NCI-H446 treated with DMSO at 0.1 percent for 48 hours (cell line): Measurements from ENCODE around the gene C1orf35.

Experiments
- DNase-seq: peaks from one replicate; lab custom pipeline; 2025; lab: John Stamatoyannopoulos, UW

Gene C1orf35

DNA sequence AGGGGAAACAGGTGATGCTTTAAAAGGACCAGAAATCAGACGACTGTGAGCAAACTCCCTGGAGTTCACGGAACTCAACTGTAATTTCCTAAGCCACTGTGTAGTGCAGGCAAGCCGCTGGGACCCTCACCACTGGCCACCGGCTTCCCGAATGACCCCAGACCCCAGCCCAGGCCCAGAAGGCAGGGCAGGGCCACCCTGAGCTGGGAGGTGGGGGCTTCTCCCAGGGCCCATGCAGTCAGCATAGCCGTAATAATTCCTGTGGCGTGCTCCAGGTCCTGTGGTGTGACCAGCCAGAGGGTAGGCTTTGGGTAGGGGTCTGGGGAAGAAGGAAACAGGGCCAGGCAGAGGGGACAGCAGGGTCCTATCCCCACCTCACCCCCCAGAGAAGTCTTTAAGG, 24.1 kb downstream of the C1orf35 start:
- no peak for DNase-seq

DNA sequence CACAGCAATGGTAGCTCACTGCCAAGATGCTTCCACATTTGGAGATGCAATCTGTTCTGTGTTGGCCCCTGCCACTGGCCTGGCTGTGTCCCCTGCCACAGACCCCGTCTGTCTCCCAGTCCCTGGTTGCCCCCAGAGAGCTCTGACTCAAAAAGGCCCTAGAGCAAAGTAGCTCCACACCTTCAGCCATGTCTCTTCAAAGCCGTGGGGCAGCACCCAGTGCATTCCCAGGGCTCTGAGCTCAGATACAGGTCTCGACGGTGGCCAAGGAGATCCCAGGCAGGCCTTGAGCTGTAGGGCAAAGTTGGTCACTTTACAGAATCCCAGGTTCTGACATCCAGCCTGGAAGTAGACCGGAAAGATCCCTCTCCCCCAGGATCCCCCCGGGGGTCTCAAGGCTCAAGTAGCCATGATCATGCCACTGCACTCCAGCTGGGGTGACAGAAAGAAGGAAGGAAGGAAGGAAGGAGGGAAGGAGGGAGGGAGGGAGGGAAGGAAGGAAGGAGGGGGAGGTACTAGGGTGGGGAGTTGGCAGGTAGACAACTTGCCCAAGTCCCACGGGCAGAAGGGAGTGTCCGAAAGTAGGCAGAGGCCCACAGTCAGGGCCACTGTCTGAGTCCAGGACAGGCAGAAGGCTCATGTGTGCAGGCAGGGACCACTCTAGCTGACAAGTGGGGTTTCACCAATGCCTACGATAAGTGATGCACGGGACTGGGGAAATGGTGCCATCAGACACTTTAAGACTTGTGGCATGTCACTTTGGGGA, 25.4 kb downstream of the C1orf35 start:
- DNase-seq, result no peak

DNA sequence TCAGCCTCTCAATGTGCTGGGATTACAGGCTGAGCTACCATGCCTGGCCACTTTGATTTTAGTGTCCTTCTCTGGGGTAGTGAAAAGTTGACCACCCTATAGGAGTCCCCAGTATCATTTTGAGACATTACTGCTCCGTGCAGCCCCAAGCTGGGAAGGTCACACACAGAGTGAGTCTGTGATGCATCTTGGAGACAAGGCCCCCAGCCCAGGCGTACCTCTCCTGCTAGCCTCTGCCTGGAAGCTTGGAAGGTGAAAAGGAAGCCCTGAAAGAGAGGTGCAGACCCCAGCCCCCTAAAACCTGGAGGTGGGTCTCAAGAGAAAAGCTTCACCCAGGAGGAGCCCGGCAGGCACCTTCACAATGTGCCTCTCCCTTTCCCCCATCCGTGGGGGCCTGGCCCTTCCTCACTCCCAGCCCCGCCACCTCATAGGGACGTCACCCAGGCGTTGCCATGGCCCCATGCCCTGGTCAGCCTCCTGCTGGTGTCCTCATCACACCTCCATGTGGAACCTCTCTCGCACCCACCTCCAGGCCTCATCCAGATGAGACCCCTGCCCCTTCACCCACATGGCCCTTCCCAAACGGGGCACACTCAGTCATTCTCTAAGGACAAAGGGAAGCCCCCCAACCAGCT, 26.2 kb downstream of the C1orf35 start:
- no peak for DNase-seq

DNA sequence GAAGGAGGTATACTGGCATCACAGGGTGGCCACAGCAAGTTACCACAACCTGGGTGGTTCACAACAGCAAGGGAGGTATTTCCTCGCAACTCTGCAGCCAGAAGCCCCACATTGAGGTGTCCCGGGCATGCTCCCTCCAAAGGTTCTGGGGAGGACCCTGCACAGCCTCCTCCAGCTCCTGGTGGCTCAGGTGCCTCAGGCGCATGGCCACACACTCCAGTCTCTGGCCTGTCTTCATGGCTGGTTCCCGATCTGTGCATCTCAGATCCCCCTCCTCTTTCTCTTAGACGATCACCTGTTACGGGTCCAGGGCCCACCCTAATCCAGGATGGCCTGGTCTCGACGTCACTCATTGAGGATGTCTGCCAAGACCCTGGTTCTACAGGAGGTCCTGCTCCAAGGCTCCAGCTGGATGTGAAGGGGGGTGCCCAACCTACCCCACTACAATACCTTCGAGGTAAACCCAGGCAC, 27.3 kb downstream of the C1orf35 start:
- DNase-seq, result no peak

DNA sequence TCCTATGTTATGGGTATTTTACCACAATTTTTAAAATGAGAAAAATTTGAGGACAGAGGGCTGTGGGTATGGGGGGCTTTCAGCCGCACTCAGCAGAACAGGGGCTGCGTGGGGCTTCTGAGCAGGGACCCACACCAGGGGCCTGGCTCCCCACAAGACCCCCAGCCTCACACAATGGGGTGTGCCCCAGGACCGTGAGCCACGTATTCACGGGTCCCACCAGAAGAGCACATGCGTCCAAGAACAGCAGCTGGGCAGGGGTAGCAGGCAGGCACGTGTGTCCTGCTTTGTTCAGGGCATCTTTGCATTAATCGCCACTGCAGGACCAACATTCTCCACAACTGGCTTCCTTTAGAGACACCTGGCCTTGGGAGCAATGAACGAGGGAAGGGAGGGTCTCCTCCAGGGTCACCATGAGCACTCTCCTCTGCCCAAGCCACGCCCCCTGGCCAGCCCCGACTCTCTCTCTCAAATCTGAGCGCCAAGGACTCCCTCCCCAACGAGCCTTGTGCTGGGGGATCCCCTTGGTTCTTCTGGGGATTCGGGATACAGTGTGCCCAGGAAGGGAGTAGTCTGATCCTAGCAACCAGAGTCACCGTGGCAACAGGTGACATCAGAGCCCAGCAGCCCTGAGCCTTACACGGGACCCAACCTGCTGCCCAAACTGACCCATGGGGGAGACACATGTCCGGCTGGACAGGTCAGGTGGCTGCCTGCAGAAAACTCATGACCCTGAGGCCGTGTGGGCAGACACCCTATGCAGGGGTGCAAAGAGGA, 28.0 kb downstream of the C1orf35 start:
- no peak for DNase-seq

DNA sequence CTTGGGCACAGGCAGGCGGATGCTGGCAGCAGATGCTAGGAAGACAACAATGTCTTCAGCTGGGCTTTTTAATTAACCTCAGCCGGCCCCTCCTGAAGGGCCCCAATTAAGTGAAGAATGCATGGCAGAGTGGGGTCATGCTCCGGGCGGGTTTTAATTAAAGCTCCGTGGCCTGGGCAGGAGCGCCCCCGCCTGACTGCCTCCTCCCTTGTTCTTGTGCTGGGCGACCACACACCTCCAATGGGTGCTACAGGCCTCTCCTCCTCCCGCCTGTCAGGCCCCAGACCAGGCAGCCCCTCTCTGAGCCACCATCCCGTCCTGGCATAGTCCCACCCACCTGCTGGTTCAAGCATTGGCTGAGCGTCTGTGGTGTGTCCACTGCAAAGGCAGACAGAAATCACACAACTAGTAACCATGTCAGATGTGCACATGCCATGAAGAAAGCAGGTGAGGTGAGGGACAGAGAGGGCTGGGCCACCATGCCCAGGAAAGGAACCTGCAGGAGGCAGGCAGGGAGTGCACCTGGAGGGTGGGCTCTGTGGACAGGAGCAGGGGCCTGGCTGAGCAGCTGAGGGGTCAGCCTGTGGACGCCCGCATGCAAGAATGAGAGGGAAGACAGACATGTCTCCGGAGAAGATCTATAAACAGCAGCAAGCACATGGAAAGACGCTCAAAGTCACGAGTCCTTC, 29.1 kb downstream of the C1orf35 start:
- DNase-seq, result no peak

DNA sequence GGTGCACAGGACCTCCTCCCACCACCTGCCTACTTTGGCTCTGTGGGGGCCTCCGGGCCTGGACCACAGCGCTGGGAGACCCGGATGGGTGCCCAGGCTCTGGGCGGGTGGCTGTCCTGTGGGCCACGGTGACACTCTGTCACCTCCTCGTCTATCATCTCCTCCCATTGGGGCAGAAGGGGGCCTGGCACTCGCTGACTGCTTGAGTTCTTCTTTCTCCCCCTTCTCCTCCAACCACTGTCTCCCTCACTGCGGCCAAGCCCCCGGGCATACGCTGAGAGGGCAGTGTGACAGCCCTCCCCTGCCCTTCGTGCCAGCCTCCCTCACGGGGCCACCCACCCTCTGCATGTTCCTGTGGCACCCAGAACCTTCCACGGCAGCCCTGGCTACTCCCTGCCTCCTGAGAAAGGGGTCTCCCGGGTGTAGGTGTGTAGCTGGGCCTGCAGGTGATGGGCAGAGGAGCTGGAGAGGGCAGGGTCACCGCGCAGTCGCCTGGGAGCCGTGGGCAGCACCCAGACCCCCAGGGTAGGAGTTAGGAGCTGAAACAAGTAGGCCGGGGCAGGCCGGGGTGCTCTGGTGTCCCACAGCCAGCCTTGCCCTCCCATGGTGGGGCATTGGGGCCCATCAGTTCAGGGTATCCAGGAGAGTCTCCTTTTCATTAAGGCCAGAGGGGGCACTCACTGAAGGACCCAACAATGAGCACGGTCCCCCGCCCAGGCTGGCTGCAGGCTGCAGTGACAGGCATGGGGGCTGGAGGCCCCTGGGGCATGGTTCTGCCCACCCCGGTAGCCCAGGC, 29.9 kb downstream of the C1orf35 start:
- DNase-seq, result no peak

DNA sequence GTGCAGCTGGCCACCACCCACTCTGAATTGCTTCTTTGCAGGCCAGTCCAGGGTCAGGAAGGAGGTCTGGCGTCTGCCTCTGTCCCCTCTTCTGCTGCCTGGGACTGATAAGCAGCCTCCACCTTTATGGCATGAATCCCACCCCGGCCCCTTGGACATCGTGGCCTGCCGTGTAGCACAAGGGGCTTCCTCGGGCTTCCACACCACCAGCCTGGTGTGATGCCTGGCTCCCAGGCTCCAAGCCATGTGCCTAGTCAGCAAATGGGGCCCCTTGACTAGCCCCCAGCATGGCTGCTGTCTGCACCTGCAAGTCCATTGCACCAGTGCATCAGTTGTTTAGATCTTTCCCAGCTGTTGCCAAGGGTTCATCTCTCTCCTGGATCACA, 30.5 kb downstream of the C1orf35 start:
- DNase-seq, result no peak

DNA sequence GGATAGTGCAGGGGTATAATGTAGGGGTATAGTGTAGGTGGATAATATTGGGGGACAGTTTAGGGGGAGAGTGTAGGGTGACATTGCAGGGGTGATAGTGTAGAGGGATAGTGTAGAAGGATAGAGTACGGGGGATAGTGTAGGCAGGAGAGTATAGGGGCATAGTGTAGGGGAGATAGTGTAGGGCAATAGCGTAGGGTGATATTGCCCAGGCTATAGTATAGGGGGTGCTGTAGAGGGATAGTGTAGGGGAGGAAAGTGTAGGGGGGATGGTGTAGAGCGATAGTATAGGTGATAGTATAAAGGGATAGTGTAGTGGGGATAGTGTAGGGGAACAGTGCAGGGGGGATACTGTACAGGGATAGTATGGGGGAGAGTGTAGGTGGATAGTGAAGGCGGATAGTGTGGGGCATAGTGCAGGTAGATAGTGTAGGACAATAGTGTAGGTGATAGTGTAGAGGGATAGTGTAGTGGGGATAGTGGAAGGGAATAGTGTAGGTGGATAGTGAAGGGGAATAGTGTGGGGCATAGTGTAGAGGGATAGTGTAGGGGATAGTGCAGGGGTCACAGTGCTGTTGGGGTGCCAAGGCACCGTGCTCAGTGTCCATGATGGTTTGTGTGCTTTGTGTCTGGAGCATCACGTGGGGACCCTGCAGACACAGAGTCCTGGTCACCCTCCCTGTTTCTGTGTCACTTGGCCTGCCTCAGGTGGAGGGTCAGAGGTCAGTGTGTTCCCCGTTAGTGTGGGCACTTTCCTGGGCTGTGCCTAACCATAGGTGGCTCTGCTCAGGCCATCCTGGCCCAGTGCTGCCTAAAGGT, 31.1 kb downstream of the C1orf35 start:
- DNase-seq, result no peak

DNA sequence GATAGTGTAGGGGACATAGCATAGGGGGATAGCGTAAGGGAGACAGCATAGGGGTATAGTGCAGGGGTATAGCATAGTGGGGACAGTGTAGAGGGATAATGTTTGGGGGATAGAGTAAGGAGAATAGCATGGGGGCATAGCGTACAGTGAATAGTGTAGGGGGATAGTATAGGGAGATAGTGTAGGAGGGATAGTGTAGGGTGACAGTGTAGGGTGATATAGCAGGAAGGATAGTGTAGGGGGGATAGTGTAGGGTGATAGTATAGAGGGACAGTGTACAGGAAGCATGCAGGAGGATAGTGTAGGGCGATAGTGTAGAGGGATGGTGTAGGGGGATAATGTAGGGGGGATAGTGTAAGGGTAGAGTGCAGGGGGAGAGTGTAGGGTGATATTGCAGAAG, 32.3 kb downstream of the C1orf35 start:
- no peak for DNase-seq

DNA sequence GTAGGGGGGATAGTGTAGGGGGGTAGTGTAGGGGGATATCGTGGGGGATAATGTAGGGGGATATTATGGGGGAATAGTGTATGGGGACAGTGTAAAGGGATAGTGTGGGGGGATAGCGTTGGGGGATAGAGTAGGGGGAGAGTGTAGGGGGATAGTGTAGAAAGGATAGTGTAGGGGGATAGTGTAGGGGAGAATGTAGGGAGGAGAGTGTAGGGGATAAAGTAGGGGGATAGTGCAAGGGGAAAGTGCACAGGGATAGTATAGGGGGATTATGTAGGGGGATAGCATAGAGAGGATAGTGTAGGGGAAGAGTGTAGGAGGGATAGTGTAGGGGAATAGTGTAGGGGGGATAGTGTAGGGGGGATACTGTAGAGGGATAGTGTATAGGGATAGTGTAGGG, 33.0 kb downstream of the C1orf35 start:
- DNase-seq, result no peak

DNA sequence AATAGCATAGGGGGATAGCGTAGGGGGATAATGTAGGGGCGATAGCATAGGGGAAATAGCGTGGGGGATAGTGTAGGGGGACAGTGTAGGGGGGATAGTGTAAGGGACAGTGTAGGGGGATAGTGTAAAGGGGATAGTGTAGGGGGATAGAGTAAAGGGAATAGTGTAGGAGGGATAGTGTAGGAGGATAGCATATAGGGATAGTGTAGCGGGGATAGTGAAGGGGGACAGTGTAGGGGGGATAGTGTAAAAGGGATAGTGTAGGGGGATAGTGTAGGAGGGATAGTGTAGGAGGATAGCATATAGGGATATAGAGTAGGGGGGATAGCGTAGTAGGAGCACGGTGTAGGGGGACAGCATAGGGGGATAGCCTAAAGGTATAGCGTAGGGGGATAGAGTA, 34.8 kb downstream of the C1orf35 start:
- no peak for DNase-seq

DNA sequence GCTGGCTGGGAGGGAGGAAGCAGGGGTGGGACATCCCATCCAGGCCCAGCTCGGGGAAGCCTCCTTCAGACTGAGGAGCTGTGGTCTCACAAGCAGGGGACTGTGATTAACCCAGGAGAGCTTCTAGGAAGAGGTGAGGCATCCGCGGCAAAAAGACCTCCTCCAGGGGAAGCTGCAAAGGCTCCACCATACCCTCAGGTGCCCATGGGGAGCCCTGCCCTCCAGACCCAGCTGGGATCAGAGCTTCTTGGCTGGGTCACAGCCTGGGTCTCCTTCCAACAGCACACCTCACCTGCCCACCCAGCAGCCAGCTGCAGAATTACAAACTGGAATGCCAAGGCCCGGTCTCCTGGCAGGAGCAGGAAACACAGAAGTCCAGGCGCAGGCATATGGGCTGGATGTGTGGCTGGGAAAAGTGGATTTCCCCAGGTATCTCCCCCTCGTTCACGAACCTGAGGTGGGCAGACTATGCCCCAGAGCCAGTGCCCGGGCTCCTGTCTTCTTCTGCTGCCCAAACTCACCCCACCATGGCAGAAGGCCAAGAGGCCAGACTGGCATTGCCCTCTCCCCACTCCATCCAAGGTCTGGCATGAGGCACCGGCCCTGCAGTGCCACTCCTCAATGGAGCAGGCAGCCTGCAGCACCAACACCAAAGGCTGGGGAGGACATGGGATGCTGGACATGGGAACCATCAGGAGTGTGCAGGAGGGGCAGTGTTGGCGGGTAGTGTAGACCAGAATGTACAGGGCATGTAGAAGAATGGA, 36.1 kb downstream of the C1orf35 start:
- no peak for DNase-seq

DNA sequence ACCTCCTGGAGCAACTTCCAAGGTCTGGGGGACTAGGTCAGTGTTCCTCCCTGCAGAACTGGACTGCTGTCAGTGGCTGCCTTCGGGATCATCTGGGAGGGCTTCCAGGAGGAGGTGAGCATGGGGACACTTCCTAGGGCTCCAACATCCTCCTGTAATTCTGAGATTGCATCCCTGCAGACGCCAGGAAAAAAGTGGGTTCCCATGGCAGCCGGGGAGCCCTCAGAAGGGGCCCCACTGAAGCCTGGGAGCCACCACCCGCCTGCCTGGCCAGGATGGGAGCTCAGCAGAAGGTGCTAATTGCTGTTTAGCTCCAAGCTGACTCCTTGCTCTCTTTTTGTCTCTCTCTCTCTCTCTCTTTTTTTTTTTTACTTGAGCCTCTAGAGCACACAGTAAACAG, 36.7 kb downstream of the C1orf35 start:
- DNase-seq, result no peak

DNA sequence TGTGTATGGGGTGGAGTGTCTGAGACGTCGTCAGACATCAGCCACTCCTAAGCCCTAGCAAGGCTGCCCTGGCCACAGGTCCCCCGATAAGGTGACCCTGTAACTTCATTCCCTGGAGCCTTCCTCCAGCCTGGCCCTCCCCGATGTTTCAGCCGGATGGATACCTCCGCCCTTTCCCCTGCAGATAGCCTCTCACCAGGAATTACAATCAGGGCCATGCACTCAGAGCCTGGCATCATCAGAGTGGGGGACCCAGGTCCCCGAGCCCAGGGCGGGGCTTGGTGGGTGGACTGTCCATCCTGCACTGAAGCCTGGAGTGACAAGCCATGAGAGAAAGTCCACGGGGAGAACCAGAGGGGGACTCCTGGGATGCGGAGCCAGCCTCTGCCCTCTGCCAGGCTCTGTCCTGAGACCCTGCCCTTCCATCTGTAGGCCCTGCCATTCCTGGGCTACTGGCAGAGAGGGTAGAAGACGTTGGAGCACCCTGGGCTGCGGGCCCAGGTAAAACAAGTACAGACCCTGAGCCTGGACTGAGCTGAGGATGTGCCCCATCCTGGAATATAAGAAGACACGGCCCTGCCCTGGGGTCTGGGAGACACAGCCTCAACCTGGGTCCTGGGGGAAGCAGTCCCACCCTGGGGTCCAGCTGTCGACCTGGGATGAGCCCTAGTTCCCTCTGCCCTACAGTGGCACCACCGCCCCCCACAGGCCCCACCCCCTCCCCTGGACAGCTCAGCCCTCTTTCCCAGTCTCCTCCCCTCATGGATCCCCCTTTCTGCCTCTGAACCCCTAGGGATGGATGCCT, 37.4 kb downstream of the C1orf35 start:
- DNase-seq, result no peak

DNA sequence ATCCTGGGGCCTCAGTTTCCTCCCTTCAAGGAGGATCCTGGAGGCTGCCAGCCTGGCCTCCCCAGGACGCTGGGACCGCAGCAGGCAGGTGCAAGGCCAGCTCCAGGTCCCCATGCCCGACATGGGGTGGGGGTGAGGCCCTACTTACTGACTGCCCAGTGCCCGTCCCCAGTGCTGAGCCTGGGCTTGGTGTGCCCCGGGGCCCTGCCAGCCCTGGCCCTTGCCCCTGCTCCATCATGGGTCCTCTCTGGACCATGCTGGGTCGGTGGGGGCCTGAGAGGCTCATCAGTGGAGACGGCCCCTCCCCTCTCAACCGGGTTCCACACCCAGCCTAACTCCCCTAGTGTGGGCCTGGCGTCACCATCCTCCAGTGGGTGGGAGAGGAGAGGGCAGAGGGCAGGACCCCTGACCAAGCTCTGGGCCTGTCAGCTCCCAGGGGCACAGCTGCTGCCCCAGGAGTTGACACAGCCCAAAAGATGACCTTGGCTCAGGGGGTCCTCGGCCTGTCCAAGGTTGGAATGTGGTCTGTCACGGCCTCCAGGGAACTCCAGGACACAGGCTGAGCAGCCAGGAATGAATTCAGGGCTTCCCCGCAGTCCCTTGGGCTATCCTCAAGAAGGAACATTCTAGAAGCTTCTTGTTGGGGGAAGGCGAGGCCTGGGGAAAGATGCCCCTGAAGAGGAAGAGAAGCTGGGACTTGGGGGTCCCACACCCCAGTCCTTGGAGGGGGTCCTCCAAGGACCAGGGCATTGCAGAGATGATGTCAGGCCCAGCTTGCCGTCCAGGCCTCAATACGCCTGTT, 38.2 kb downstream of the C1orf35 start:
- no peak for DNase-seq

DNA sequence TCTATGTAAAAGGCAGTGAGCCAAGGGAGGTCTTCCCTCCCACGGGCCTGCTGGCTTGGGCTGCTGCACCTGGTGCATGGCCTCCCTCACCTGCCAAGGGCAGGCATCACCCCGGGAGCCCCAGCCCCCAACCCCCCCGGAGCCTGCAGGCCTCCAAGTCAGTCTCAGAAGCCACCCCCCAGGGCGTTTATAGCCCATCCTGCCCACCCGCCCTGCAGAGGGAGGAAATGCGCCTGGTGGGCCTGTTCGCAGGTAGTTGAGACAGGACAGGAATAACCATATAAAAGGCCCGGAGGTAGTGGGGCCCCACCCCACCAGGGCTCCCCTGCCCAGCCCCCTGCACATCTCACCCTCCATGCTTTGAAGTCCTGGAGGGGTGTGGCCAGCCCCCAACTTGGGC, 38.8 kb downstream of the C1orf35 start:
- no peak for DNase-seq
